ENCODE results near the gene XPR1.

- TF ChIP-seq CTCF (IDR thresholded peaks at IDR 0.05): no peak
- TF ChIP-seq EZH2 (IDR thresholded peaks at IDR 0.05; ENCODE audit: borderline replicate concordance, insufficient read depth, low read depth, low read length, poor library complexity, severe bottlenecking): no peak
Measured at GRCh38 chr1:180796897-180797640, 165.2 kb downstream of the XPR1 start.

Measured in B cell (primary cell).